NCI-H128 (cell line): ENCODE results near the gene SDF4.

ENCODE experiments used
- DNase-seq: peaks from one replicate; lab custom pipeline; 2025; ENCODE audit not compliant: unreplicated experiment; lab: John Stamatoyannopoulos, UW

Gene SDF4

GRCh38 chr1:1229770-1230169 lies 2.0 kb downstream of the SDF4 start:
- no peak for DNase-seq

- DNase-seq, result no peak
Observed at GRCh38 chr1:1228596-1229321, 3.0 kb downstream of the SDF4 start.

GRCh38 chr1:1228187-1228586 lies 3.6 kb downstream of the SDF4 start:
- DNase-seq, result no peak

GRCh38 chr1:1227386-1227785 lies 4.4 kb downstream of the SDF4 start:
- DNase-seq, result no peak

- no peak for DNase-seq
Observed at GRCh38 chr1:1226566-1227362, 5.0 kb downstream of the SDF4 start.

- no peak for DNase-seq
Observed at GRCh38 chr1:1225913-1226312, 5.9 kb downstream of the SDF4 start.

GRCh38 chr1:1225238-1225845 lies 6.5 kb downstream of the SDF4 start:
- no peak for DNase-seq

- no peak for DNase-seq
Observed at GRCh38 chr1:1223891-1224290, 7.9 kb downstream of the SDF4 start.

- no peak for DNase-seq
Observed at GRCh38 chr1:1223321-1223720, 8.5 kb downstream of the SDF4 start.

GRCh38 chr1:1222575-1223225 lies 9.1 kb downstream of the SDF4 start:
- DNase-seq, result no peak

GRCh38 chr1:1221887-1222574 lies 9.8 kb downstream of the SDF4 start:
- DNase-seq, result no peak

- no peak for DNase-seq
Observed at GRCh38 chr1:1220197-1220596, 11.6 kb downstream of the SDF4 start.

- no peak for DNase-seq
Observed at GRCh38 chr1:1219341-1219740, 12.5 kb downstream of the SDF4 start.

GRCh38 chr1:1218524-1219200 lies 13.1 kb downstream of the SDF4 start:
- no peak for DNase-seq

GRCh38 chr1:1217621-1218523 lies 13.9 kb downstream of the SDF4 start:
- no peak for DNase-seq

- DNase-seq, result no peak
Observed at GRCh38 chr1:1216770-1217620, 14.8 kb downstream of the SDF4 start.

GRCh38 chr1:1215881-1216605 lies 15.8 kb downstream of the SDF4 start:
- no peak for DNase-seq
